ENCODE results near the gene GSTM3. TPM values are rescaled to one million over a fixed set of nuclear protein-coding genes. Genes with fewer than 3 reads are reported as not detected.
A peak's percentile ranks its signal among the peaks of the same experiment; 100 is the strongest.

GSTM3 gene
- total and polyA plus RNA-seq, 9 of the 15 experiments (the other 6 are each of a cell fraction or from before 2014, with no cell fraction given): 3.9 to 24.5 (median 9.4) TPM

DNA sequence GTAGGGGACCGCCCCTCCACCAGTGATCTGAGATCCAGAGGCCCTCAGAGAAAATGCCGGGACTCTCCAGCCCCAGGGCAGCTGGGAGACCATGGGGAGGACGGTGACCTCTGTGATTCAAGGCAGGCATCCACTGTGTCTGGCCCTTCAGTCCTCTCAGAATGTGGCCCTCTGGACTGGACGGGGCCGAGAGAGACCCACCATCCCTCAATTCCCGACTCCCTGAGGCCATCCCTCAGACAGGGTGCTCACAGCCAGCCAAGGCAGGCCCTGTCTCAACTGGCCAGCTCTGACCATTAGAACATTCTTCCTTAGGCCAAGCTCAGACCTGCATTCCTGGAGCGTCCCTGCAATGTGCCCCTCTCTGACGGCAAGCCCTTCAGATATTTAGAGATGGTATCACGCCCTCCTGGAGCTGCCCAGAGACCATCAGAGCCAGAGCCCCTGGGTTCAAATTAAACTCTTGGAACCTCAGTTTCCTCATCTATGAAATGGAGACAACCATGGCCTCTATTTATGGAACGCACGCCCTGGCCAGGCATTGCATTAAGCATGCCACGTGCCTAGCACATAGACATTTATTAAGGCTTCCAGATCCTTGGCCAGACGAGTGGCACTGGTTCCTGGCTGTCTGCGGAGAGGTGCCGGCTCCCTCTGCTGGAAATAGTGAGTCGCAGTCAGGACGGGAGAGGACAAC is 32.5 kb upstream of the GSTM3 start (continued):
- TF ChIP-seq CXXC5 (CRISPR knock-in tag; IDR thresholded peaks at IDR 0.05) (peak; percentile 53), ZBTB8A (IDR thresholded peaks at IDR 0.05; ENCODE audit: partially characterized antibody) (no peak), SMAD2 (IDR thresholded peaks at IDR 0.05; ENCODE audit: low read depth, low read length) (no peak), RBBP5 (IDR thresholded peaks at IDR 0.05; ENCODE audit: borderline replicate concordance, insufficient read depth, low read length, poor library complexity, severe bottlenecking) (no peak), GTF2E2 (tag; IDR thresholded peaks at IDR 0.05) (no peak), MEF2A (IDR thresholded peaks at IDR 0.05; ENCODE audit: control insufficient read depth, low read depth, low read length) (no peak), ZSCAN29 (IDR thresholded peaks at IDR 0.05) (no peak), CTBP1 (IDR thresholded peaks at IDR 0.05; ENCODE audit: borderline replicate concordance) (peak; percentile 43; the same call in 1 of the 2 replicates), ZNF444 (CRISPR knock-in tag; IDR thresholded peaks at IDR 0.05) (no peak), FOXA3 (CRISPR knock-in tag; conservative IDR thresholded peaks at IDR 0.05 in 1 of 2, IDR thresholded peaks at IDR 0.05 in 1 of 2) (0 out of 4 replicates have a peak, but pooled peaks of 1 of the 2 experiments have one; percentile 16), TEAD4 (IDR thresholded peaks at IDR 0.05; ENCODE audit: low read length) (peak; percentile 25; the same call in 1 of the 2 replicates), TEAD4 (CRISPR knock-in tag; IDR thresholded peaks at IDR 0.05; ENCODE audit: borderline replicate concordance) (no peak), BRF1 (IDR thresholded peaks at IDR 0.05; ENCODE audit: borderline replicate concordance, extremely low read depth, insufficient read length) (no peak), SRSF1 (IDR thresholded peaks at IDR 0.05; ENCODE audit: low read depth, low read length) (no peak), HCFC1 (IDR thresholded peaks at IDR 0.05; ENCODE audit: low read depth, low read length) (no peak; the same call in 1 of the 2 replicates), ZNF696 (CRISPR knock-in tag; conservative IDR thresholded peaks at IDR 0.05) (no peak), FOXK2 (conservative IDR thresholded peaks at IDR 0.05 in 1 of 2, IDR thresholded peaks at IDR 0.05 in 1 of 2; ENCODE audit: low read depth in 2 of 2) (no peak), RFX5 (IDR thresholded peaks at IDR 0.05; ENCODE audit: low read depth, low read length) (no peak), LEF1 (IDR thresholded peaks at IDR 0.05) (no peak), HIVEP1 (CRISPR knock-in tag; IDR thresholded peaks at IDR 0.05) (0 out of 2 replicates have a peak, but pooled peaks have one; percentile 31), EP400 (IDR thresholded peaks at IDR 0.05) (no peak)
- TF ChIP-seq, protein P1, sequence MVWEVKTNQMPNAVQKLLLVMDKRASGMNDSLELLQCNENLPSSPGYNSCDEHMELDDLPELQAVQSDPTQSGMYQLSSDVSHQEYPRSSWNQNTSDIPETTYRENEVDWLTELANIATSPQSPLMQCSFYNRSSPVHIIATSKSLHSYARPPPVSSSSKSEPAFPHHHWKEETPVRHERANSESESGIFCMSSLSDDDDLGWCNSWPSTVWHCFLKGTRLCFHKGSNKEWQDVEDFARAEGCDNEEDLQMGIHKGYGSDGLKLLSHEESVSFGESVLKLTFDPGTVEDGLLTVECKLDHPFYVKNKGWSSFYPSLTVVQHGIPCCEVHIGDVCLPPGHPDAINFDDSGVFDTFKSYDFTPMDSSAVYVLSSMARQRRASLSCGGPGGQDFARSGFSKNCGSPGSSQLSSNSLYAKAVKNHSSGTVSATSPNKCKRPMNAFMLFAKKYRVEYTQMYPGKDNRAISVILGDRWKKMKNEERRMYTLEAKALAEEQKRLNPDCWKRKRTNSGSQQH (CRISPR knock-in tag; IDR thresholded peaks at IDR 0.05): 0 out of 2 replicates have a peak, but pooled peaks have one; percentile 44
- TF ChIP-seq, protein P2, sequence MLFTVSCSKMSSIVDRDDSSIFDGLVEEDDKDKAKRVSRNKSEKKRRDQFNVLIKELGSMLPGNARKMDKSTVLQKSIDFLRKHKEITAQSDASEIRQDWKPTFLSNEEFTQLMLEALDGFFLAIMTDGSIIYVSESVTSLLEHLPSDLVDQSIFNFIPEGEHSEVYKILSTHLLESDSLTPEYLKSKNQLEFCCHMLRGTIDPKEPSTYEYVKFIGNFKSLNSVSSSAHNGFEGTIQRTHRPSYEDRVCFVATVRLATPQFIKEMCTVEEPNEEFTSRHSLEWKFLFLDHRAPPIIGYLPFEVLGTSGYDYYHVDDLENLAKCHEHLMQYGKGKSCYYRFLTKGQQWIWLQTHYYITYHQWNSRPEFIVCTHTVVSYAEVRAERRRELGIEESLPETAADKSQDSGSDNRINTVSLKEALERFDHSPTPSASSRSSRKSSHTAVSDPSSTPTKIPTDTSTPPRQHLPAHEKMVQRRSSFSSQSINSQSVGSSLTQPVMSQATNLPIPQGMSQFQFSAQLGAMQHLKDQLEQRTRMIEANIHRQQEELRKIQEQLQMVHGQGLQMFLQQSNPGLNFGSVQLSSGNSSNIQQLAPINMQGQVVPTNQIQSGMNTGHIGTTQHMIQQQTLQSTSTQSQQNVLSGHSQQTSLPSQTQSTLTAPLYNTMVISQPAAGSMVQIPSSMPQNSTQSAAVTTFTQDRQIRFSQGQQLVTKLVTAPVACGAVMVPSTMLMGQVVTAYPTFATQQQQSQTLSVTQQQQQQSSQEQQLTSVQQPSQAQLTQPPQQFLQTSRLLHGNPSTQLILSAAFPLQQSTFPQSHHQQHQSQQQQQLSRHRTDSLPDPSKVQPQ (CRISPR knock-in tag; IDR thresholded peaks at IDR 0.05; ENCODE audit: borderline replicate concordance): no peak
- TF ChIP-seq, protein P3, sequence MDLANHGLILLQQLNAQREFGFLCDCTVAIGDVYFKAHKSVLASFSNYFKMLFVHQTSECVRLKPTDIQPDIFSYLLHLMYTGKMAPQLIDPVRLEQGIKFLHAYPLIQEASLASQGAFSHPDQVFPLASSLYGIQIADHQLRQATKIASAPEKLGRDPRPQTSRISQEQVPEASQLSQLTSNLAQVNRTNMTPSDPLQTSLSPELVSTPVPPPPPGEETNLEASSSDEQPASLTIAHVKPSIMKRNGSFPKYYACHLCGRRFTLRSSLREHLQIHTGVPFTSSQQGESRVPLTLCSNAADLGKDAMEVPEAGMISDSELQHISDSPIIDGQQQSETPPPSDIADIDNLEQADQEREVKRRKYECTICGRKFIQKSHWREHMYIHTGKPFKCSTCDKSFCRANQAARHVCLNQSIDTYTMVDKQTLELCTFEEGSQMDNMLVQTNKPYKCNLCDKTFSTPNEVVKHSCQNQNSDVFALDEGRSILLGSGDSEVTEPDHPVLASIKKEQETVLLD (IDR thresholded peaks at IDR 0.05): no peak
